ENCODE measurements around the gene WNT1.
A peak's percentile ranks its signal among the peaks of the same experiment; 100 is the strongest.

WNT1 gene

GRCh38 chr12:49000346-49000745, 22.2 kb downstream of the WNT1 start:
- DNase-seq (ENCODE audit: low spot score): no peak

GRCh38 chr12:49008943-49009342, 30.8 kb downstream of the WNT1 start:
- DNase-seq (ENCODE audit: low spot score): no peak

GRCh38 chr12:49010092-49010668, 32.1 kb downstream of the WNT1 start:
- no peak for DNase-seq (ENCODE audit: low spot score)

- DNase-seq (ENCODE audit: low spot score): no peak
Observed at GRCh38 chr12:49012739-49013138, 34.6 kb downstream of the WNT1 start.

GRCh38 chr12:49013428-49013827, 35.3 kb downstream of the WNT1 start:
- no peak for DNase-seq (ENCODE audit: low spot score)

- DNase-seq (ENCODE audit: low spot score): no peak
Observed at GRCh38 chr12:49014547-49014946, 36.4 kb downstream of the WNT1 start.

- no peak for DNase-seq (ENCODE audit: low spot score)
Observed at GRCh38 chr12:49015196-49015595, 37.1 kb downstream of the WNT1 start.

GRCh38 chr12:49017891-49018260, 39.8 kb downstream of the WNT1 start:
- peak; percentile 17 for DNase-seq (ENCODE audit: low spot score)

GRCh38 chr12:49018261-49019119, 40.4 kb downstream of the WNT1 start, which contains the start of gene PRKAG1:
Gene PRKAG1, minus strand, starts transcription at chr12:49018776. Its CDS starts 36 bp downstream, at chr12:49018740.
- DNase-seq (ENCODE audit: low spot score): peak; percentile 96

- DNase-seq (ENCODE audit: low spot score): no peak
Observed at GRCh38 chr12:49019120-49019430, 41.0 kb downstream of the WNT1 start.

- DNase-seq (ENCODE audit: low spot score): peak; percentile 41
Observed at GRCh38 chr12:49019443-49020324, 41.6 kb downstream of the WNT1 start.

GRCh38 chr12:49020441-49020840, 42.3 kb downstream of the WNT1 start:
- no peak for DNase-seq (ENCODE audit: low spot score)

- DNase-seq (ENCODE audit: low spot score): no peak
Observed at GRCh38 chr12:49021292-49021915, 43.3 kb downstream of the WNT1 start.

GRCh38 chr12:49022558-49023178, 44.5 kb downstream of the WNT1 start:
- no peak for DNase-seq (ENCODE audit: low spot score)

GRCh38 chr12:49023812-49024211, 45.7 kb downstream of the WNT1 start:
- DNase-seq (ENCODE audit: low spot score): no peak

- no peak for DNase-seq (ENCODE audit: low spot score)
Observed at GRCh38 chr12:49024543-49024942, 46.4 kb downstream of the WNT1 start.

GRCh38 chr12:49025463-49025862, 47.3 kb downstream of the WNT1 start:
- no peak for DNase-seq (ENCODE audit: low spot score)

- no peak for DNase-seq (ENCODE audit: low spot score)
Observed at GRCh38 chr12:49026101-49026500, 48.0 kb downstream of the WNT1 start.

- no peak for DNase-seq (ENCODE audit: low spot score)
Observed at GRCh38 chr12:49026678-49027480, 48.8 kb downstream of the WNT1 start.

GRCh38 chr12:49027846-49028555, 49.9 kb downstream of the WNT1 start:
- DNase-seq (ENCODE audit: low spot score): no peak
